ENCODE data around the gene HOXC4.

Gene HOXC4

GRCh38 chr12:54026640-54027441 is 26.8 kb upstream of the HOXC4 start:
- in situ Hi-C loops (cut with MboI; ENCODE audit: low sequenced_read_pairs) = no loop called here

GRCh38 chr12:54027442-54027786 is 26.2 kb upstream of the HOXC4 start:
- in situ Hi-C loops (cut with MboI; ENCODE audit: low sequenced_read_pairs) = no loop called here

GRCh38 chr12:54028314-54029201 is 25.1 kb upstream of the HOXC4 start, which contains the start of gene HOXC6:
TSS of gene HOXC6 (plus strand) at chr12:54028440. CDS start at chr12:54028522, 82 bp downstream.
- in situ Hi-C loops (cut with MboI; ENCODE audit: low sequenced_read_pairs) = no loop called here

GRCh38 chr12:54029529-54030441 is 23.9 kb upstream of the HOXC4 start:
- in situ Hi-C loops (cut with MboI; ENCODE audit: low sequenced_read_pairs) = no loop called here

GRCh38 chr12:54030442-54030801 is 23.2 kb upstream of the HOXC4 start:
- in situ Hi-C loops (cut with MboI; ENCODE audit: low sequenced_read_pairs) = no loop called here

- in situ Hi-C loops (cut with MboI; ENCODE audit: low sequenced_read_pairs) = no loop called here
Observed at GRCh38 chr12:54030889-54031471, 22.7 kb upstream of the HOXC4 start.

GRCh38 chr12:54031480-54031879 is 22.2 kb upstream of the HOXC4 start:
- in situ Hi-C loops (cut with MboI; ENCODE audit: low sequenced_read_pairs) = no loop called here

- in situ Hi-C loops (cut with MboI; ENCODE audit: low sequenced_read_pairs) = no loop called here
Observed at GRCh38 chr12:54032086-54032619, 21.5 kb upstream of the HOXC4 start.

- in situ Hi-C loops (cut with MboI; ENCODE audit: low sequenced_read_pairs) = no loop called here
Observed at GRCh38 chr12:54032627-54033100, 21.0 kb upstream of the HOXC4 start, which contains the start of gene HOXC5. TSS of gene HOXC5 (plus strand) at chr12:54033050. CDS start at chr12:54033123, 73 bp downstream.

GRCh38 chr12:54033106-54033979 is 20.3 kb upstream of the HOXC4 start:
- in situ Hi-C loops (cut with MboI; ENCODE audit: low sequenced_read_pairs) = no loop called here

- in situ Hi-C loops (cut with MboI; ENCODE audit: low sequenced_read_pairs) = no loop called here
Observed at GRCh38 chr12:54033980-54034784, 19.5 kb upstream of the HOXC4 start.

GRCh38 chr12:54034785-54035310 is 18.8 kb upstream of the HOXC4 start:
- in situ Hi-C loops (cut with MboI; ENCODE audit: low sequenced_read_pairs) = no loop called here

GRCh38 chr12:54035568-54036264 is 17.9 kb upstream of the HOXC4 start:
- in situ Hi-C loops (cut with MboI; ENCODE audit: low sequenced_read_pairs) = no loop called here

GRCh38 chr12:54036620-54037359 is 16.8 kb upstream of the HOXC4 start:
- in situ Hi-C loops (cut with MboI; ENCODE audit: low sequenced_read_pairs) = no loop called here

- in situ Hi-C loops (cut with MboI; ENCODE audit: low sequenced_read_pairs) = no loop called here
Observed at GRCh38 chr12:54037360-54038283, 16.0 kb upstream of the HOXC4 start.
